GM19468 (cell line): ENCODE results near the gene AQP9.

Experiments used
- ATAC-seq: cut with Tn5 transposase; IDR thresholded peaks from one replicate; pipeline ENCODE4 v1.9.1; 2021; ENCODE audit warnings: mild to moderate bottlenecking, moderate library complexity, moderate number of reproducible peaks; ENCODE audit not compliant: unreplicated experiment; ENCODE audit errors: extremely low read depth

Gene AQP9

DNA sequence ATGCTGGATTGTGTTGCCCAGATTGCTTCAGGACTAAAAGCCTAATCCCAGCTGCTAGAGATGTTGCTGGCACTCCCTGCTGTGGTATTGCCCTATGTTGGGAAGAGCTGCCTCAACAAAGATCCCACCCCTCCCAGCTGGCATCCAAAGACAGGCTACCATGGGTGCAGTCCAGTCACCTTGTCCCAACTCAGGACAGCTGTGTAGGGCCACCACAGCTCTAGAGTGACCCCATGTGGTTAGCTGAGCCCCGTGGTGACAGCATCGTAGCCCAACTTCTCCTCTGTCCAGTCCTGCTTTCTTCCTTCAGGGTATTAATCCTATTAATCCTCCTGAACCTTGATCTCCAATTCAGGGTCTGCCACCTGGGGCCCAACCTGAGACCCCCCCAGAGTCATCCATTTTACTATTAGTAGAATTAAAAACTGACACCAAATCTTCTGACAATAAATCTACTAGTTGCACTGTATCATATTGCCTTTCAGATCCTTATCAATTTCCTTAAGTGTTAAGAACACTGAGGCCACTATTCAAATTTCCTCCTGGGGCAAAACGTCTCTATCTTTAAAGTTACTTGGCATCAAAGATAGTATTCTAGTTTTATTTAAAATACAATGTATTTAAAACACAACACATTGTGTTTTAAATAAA is 83.5 kb downstream of the AQP9 start:
- ATAC-seq = no peak

DNA sequence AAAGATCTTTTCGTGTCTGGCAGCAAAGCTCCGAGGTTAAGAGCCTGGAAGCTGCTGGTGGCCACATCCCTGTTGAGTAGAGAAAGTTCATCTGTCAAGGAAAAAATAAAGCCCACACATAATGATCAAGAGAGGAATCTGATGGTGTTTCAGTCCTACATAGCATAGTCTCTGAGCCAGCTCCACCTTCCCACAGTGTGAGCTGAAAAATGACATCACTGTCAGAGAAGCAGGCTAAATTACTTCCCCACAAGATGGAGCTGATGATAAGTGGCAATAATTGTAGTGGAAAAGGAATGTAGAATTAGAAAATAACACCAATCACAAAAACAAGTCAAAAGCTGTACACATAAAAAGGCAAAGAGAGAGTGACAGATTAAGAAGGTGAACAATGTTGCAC is 84.5 kb downstream of the AQP9 start:
- ATAC-seq = no peak

DNA sequence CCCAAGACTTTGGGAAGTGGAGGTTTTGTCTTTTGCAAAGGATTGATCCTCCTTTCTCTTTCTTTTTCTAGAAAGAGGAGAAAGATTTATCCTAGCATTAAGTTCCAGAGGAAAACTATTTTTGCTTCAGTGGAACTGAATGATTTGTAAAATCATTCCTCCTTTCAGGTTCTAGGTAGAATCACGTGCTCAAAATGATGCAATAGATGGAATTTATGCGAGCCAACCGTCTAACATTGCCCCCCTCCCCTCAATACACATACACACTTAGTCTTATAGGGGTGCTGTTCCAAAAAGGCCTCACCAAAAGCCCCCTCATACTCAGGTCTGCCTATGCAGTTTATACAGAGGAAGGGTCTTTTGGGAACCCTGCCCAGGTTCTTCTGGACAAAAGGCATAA is 85.3 kb downstream of the AQP9 start:
- no peak for ATAC-seq

DNA sequence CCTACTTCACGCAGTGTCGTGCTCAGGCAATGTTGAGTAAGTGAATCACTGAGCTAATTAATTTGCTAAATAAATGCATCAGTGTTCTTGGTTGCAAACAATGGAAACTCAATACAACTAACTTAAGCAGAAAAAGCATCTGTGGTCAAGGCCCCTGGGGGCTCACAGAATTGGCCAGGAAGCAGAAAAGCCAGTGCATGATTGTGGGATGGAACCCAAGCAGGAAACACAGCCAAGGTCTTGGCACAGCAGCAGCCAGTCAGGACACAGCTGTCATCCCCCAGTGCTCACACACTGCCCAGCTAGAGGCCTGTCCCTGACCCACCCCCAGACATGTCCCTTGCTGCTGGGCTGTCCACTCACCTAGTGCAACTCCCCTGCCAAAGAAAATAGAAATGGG is 85.9 kb downstream of the AQP9 start:
- no peak for ATAC-seq

DNA sequence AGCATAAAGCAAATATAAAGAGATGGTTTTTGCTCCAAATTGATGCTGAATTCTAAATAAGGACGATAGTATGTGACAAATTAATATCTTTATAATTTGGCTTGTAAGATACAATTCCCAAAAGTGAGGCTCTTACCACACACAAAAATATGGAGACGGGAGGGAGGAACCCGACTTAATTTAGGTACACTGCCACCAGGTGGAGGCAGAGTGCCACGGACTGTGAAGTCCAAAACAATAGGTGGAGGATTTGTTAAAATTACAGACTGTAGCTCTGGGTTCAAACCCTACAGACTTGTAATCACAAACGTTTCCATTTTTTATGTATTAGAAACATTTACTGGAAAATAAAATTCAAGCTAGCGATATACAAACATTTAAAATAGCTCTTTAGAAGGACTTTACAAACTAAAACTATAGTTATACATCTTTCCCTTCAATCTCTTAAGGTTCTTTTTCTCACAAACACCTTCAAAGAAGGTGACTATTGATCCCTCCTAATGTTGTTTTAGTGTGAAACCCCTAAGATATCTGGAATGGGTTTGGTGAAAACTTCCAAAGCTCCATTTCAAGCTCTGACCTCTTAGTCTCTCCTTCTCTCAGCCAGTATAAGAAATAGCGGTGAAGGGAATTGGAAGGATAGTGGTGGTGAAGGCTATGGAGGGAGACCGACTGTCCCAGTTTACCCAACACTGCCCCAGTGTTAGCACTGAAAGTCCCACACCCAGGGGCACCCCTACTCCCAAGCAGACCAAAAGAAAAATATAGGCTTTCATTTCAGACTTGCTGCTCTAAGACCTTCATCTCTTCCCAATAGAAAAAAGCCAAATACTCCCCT is 89.7 kb downstream of the AQP9 start:
- no peak for ATAC-seq

DNA sequence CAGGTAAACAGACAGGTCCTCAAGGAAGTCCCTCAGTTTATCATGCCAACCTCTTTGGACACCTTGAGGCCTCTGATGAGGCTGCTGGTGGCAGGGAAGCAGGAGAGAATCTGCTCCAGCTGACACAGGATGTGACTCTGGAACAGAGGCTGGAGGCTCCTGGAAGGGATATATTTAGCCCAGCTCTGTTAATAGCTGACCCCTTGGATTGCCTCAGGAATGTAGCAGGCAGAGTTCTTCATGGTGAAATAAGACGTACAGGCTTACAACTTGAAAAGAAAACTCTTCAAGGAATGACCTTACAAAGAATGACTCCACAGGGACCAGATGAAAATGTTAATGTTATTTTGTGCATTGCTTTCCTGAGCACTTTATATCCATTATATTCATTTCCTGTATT is 90.5 kb downstream of the AQP9 start:
- no peak for ATAC-seq

DNA sequence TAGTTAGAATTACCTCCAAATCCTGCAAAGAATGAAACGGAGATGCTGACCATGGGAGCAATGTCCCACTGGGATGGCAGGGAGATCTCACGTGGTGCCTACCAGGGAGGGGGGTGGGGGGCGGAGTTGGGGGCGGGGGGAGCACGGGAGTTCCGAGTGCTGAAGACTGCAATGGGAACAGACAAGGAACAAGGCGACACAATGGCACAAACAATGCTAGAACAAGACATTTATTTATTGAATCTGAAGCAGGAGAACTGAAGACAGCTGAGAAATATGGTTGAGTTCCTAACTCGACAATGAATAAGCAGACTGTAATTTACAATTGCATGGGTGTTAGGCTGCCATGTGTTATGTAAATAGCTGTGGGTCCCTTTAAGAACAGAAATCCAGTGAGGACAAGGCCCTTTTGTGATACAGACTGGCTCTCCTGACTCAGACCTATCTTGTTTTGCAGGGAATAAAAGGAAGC is 91.2 kb downstream of the AQP9 start:
- no peak for ATAC-seq

DNA sequence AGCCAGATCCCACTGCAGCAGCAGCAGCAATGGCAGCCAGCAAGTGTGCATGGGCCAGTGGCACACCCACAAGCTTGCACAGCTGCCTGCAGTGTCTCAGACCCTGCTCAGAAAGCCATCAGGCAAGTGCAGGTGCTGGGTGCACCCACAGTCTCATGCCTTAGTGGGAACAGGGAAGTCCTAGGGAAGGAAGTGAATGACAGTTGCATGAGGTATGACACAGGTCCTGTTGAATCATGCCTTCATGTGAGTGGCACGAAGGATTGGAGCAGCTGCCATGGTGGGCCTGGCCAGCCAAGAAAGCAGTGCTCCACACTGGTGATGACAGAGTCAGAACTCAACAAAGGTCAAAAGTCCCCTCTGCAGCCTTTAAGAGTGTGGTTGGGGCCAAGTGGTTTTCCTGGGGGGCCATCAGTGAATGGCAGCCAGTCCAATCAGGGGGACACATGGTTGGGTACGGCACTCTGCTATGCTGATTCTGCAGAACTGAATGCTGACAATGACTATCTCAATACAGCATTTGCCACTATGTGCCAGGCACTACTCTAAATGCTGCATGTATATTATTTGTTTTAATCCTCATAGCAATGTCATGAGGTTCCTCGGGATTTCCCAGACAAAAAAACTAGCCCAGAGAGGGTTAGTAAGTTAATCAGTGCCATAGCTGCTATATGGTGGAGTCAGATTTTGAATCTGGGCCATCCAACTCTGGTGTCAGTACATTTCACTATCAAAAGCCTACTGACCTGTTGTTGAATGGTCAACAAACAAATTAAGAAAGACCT is 94.3 kb downstream of the AQP9 start:
- no peak for ATAC-seq

DNA sequence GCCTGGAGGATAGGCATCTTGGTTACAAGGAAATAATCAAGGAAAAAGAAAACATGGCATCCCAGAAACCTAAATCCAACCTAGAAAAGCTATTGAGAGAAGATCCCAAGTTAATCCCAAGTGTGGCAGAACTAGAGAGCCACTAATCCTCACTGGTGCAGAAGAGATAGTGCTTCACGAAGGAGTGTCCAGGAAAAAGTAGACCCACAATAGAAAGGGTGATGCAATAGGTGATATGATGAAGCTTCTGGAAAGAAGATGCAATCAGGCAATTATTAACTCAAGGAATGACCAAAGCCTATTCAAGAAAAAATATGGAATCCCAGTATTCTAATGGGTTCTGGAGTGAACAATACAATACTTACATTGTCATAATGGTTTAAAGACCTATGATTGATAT is 95.2 kb downstream of the AQP9 start:
- ATAC-seq = no peak
